HepG2 (cell line): ENCODE measurements around the gene RMND5A. TPM values are rescaled to one million over a fixed set of nuclear protein-coding genes. Genes with fewer than 3 reads are reported as not detected.

Experiments used
- ELF3 ChIP-seq: IDR thresholded peaks from 2 replicates; pipeline ENCODE4 v1.6.1; 2016; ENCODE audit warnings: missing genetic modification reagents, missing compliant biosample characterization
- ETV6 ChIP-seq: sonication (generic); formaldehyde crosslinking; conservative IDR thresholded peaks from 2 replicates; pipeline ENCODE4 v1.4.0; 2020; ENCODE audit warnings: missing genetic modification reagents
- HNRNPL ChIP-seq: fragments of 200-400 bp; formaldehyde crosslinking; IDR thresholded peaks from 2 replicates; pipeline ENCODE4 v1.6.1; 2017; ENCODE audit warnings: mild to moderate bottlenecking, low read depth, low read length
- IRF2 ChIP-seq: IDR thresholded peaks from 2 replicates; pipeline ENCODE4 v1.6.1; 2018; ENCODE audit warnings: missing genetic modification reagents, missing compliant biosample characterization
- MED1 ChIP-seq: sonication (generic); formaldehyde crosslinking; IDR thresholded peaks from 2 replicates; pipeline ENCODE4 v1.4.0; 2020; ENCODE audit warnings: missing genetic modification reagents
- NCOA2 ChIP-seq: sonication (generic); formaldehyde crosslinking; IDR thresholded peaks from 2 replicates; pipeline ENCODE4 v1.8.0; 2022; ENCODE audit warnings: inconsistent platforms
- NFKBIZ ChIP-seq: IDR thresholded peaks from 2 replicates; pipeline ENCODE4 v1.6.1; 2018; ENCODE audit warnings: missing genetic modification reagents, missing compliant biosample characterization
- NKX3-1 ChIP-seq: sonication (generic); formaldehyde crosslinking; IDR thresholded peaks from 2 replicates; pipeline ENCODE4 v1.5.0; 2020; ENCODE audit warnings: missing genetic modification reagents
- POLR2AphosphoS5 ChIP-seq: IDR thresholded peaks from 2 replicates; pipeline ENCODE4 v1.6.1; 2012; ENCODE audit warnings: low read depth, low read length
- SMAD3 ChIP-seq: sonication (generic); formaldehyde crosslinking; IDR thresholded peaks from 2 replicates; pipeline ENCODE4 v1.4.0; 2020; ENCODE audit warnings: missing genetic modification reagents
- TCF7 ChIP-seq: sonication (generic); IDR thresholded peaks from 2 replicates; pipeline ENCODE4 v1.6.1; 2016; ENCODE audit warnings: antibody characterized with exemption, low read depth
- ZNF136 ChIP-seq: sonication (generic); formaldehyde crosslinking; IDR thresholded peaks from 2 replicates; pipeline ENCODE4 v1.8.1; 2022; ENCODE audit warnings: low read depth, mild to moderate bottlenecking, moderate library complexity, missing genetic modification reagents
- ZNF180 ChIP-seq: sonication (generic); formaldehyde crosslinking; IDR thresholded peaks from 2 replicates; pipeline ENCODE4 v1.4.0; 2020; ENCODE audit warnings: low read depth, missing genetic modification reagents, borderline replicate concordance
- ZNF224 ChIP-seq: sonication (generic); formaldehyde crosslinking; IDR thresholded peaks from 2 replicates; pipeline ENCODE4 v1.5.0; 2020; ENCODE audit warnings: mild to moderate bottlenecking, missing genetic modification reagents
- ZNF260 ChIP-seq: sonication (generic); formaldehyde crosslinking; IDR thresholded peaks from 2 replicates; pipeline ENCODE4 v1.4.0; 2020; ENCODE audit warnings: missing genetic modification reagents, low read depth, mild to moderate bottlenecking, borderline replicate concordance
- ZNF558 ChIP-seq: sonication (generic); formaldehyde crosslinking; IDR thresholded peaks from 2 replicates; pipeline ENCODE4 v1.9.0; 2022; ENCODE audit warnings: mild to moderate bottlenecking, missing genetic modification reagents, borderline replicate concordance
- ZNF597 ChIP-seq: sonication (generic); formaldehyde crosslinking; IDR thresholded peaks from 2 replicates; pipeline ENCODE4 v1.5.0; 2020; ENCODE audit warnings: missing genetic modification reagents
- ZNF616 ChIP-seq: sonication (generic); formaldehyde crosslinking; IDR thresholded peaks from 2 replicates; pipeline ENCODE4 v1.5.0; 2020; ENCODE audit warnings: low read depth, mild to moderate bottlenecking, missing genetic modification reagents
- ZNF746 ChIP-seq: sonication (generic); formaldehyde crosslinking; IDR thresholded peaks from 2 replicates; pipeline ENCODE4 v1.8.0; 2022; ENCODE audit warnings: mild to moderate bottlenecking, missing genetic modification reagents
- ZNF800 ChIP-seq: sonication (generic); formaldehyde crosslinking; IDR thresholded peaks from 2 replicates; pipeline ENCODE4 v1.4.0; 2020; ENCODE audit warnings: missing genetic modification reagents
- polyA plus RNA-seq, 8 experiments: library from polyadenylated mRNA; depleted of rRNA in 3 of 8; stranded (reverse) in 7 of 8; unstranded in 1 of 8; fragments of >200 nt; fragmentation: Illumina TruSeq in 4 of 8; extraction: Trizol in 4 of 8; gene quantifications; 2 replicates each; pipeline versions ENCODE4 v1.2.1 to v1.2.3, GENCODE V29; 2011 to 2016; ENCODE audit warnings: low read depth in 4 of 8, missing spikeins in 1 of 8, mixed read lengths in 1 of 8; ENCODE audit not compliant: insufficient read depth in 1 of 8
- total RNA-seq, 5 experiments: library from RNA; depleted of rRNA; stranded (reverse); fragments of >200 nt; fragmentation: Illumina TruSeq; extraction: Trizol; gene quantifications; 2 replicates each; pipeline ENCODE4 v1.2.3, GENCODE V29; 2016; ENCODE audit warnings: low read depth in 1 of 5
- TF ChIP-seq, protein P1 (sequence below): sonication (generic); formaldehyde crosslinking; IDR thresholded peaks from 2 replicates; pipeline ENCODE4 v1.8.0; 2022; ENCODE audit warnings: missing genetic modification reagents, mild to moderate bottlenecking, inconsistent platforms, borderline replicate concordance
- TF ChIP-seq, protein P2 (sequence below): sonication (generic); formaldehyde crosslinking; conservative IDR thresholded peaks from 2 replicates; pipeline ENCODE4 v1.8.1; 2023; ENCODE audit warnings: missing genetic modification reagents

The RMND5A gene
- total and polyA plus RNA-seq, 2 of the 13 experiments (the other 11 are each of a cell fraction or from before 2014, with no cell fraction given) = 31.0 to 66.4 TPM

DNA sequence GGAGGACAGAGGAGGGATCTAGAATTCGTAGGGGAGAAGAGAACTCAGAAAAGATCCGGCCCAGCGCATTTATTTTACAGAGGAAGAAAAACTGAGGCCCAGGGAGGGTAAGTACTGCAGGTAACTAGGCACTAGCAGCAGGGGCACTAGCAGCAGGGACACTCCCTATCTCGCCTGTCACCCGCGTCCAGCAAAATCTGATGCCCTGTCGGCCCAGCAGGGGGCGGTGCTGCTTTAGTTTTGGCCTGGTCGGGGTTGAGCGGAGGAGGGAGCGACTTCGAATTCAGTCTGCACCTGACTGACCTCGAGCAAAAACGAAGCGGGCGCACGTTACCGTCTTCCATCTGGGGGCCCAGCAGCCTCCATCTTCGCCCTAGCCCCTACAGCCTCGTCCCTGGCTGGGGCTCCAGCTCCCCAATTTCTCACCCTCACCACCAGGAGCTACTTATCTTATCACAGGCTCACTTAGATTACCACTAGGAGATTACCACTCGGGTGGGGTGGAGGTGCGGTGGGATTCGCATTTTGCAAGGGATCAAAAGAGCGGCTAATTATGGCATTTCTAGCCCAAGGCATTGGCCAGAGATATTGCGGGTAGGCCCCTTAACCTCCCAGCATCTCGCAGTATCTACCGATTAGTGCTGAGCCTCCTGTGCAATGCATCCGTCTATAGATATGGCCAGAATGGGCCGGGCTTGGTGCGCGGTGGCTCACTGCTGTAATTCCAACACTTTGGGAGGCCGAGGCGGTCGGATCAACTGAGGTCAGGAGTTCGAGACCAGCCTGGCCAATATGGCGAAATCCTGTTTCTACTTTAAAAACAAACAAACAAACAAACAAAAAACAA lies 88.4 kb downstream of the RMND5A start (continued):
- TF ChIP-seq, protein P1, sequence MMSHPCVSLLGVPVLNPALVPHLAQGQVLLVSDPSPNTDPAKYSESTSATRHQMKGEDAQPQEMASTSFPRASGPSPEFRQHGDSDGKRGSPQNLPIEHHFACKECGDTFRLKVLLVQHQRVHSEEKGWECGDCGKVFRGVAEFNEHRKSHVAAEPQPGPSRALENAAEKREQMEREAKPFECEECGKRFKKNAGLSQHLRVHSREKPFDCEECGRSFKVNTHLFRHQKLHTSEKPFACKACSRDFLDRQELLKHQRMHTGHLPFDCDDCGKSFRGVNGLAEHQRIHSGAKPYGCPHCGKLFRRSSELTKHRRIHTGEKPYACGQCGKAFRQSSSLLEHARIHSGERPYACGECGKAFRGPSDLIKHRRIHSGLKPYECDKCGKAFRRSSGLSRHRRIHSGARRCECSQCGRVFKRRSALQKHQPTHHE = 0 out of 2 replicates have a peak, but pooled peaks have one; percentile 86
- no peak for TF ChIP-seq ZNF260 (CRISPR knock-in tag)
- TF ChIP-seq NCOA2 = no peak
- TF ChIP-seq ZNF800 (CRISPR knock-in tag) = 0 out of 2 replicates have a peak, but pooled peaks have one; percentile 25
- TF ChIP-seq ZNF746 (CRISPR knock-in tag) = no peak
- TF ChIP-seq ZNF180 = no peak
- no peak for TF ChIP-seq ZNF558 (CRISPR knock-in tag)
- peak; percentile 56; the same call in 1 of the 2 replicates for TF ChIP-seq SMAD3 (CRISPR knock-in tag)
- peak; percentile 25; the same call in 1 of the 2 replicates for TF ChIP-seq NKX3-1 (CRISPR knock-in tag)
- TF ChIP-seq TCF7 = no peak
- TF ChIP-seq ZNF616 (CRISPR knock-in tag) = no peak
- peak; percentile 55; the same call in 1 of the 2 replicates for TF ChIP-seq ELF3
- TF ChIP-seq IRF2 = peak; percentile 58; the same call in 1 of the 2 replicates
- TF ChIP-seq NFKBIZ (CRISPR knock-in tag) = no peak
- TF ChIP-seq, protein P2, sequence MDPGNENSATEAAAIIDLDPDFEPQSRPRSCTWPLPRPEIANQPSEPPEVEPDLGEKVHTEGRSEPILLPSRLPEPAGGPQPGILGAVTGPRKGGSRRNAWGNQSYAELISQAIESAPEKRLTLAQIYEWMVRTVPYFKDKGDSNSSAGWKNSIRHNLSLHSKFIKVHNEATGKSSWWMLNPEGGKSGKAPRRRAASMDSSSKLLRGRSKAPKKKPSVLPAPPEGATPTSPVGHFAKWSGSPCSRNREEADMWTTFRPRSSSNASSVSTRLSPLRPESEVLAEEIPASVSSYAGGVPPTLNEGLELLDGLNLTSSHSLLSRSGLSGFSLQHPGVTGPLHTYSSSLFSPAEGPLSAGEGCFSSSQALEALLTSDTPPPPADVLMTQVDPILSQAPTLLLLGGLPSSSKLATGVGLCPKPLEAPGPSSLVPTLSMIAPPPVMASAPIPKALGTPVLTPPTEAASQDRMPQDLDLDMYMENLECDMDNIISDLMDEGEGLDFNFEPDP (CRISPR knock-in tag) = no peak
- no peak for TF ChIP-seq POLR2AphosphoS5
- no peak for TF ChIP-seq HNRNPL
- no peak for TF ChIP-seq ZNF597 (CRISPR knock-in tag)
- no peak for TF ChIP-seq ZNF224 (CRISPR knock-in tag)
- TF ChIP-seq ZNF136 (CRISPR knock-in tag) = 0 out of 2 replicates have a peak, but pooled peaks have one; percentile 90
- no peak; the same call in 1 of the 2 replicates for TF ChIP-seq ETV6 (CRISPR knock-in tag)
- TF ChIP-seq MED1 = no peak
